MM.1S (cell line): ENCODE results near the gene PDIA4.
A peak's percentile ranks its signal among the peaks of the same experiment; 100 is the strongest.

Experiments
- DNase-seq: peaks from one replicate; pipeline ENCODE4 v3.0.0-alpha.2; 2015
- H2AFZ ChIP-seq: fragments of 300-600 bp; sonication (generic); 2 replicates; pipeline ENCODE4 v1.6.0; 2016; ENCODE audit warnings: antibody characterized with exemption, low read length
- H3F3A ChIP-seq: fragments of 300-600 bp; sonication (generic); 2 replicates; pipeline ENCODE4 v1.6.1; 2016; ENCODE audit warnings: mild to moderate bottlenecking, antibody characterized with exemption, low read length, moderate library complexity, mixed read lengths; ENCODE audit not compliant: insufficient read depth
- H3K27ac ChIP-seq: fragments of 300-600 bp; sonication (generic); 2 replicates; pipeline ENCODE4 v1.5.1; 2016; ENCODE audit warnings: mild to moderate bottlenecking, low read length
- H3K27me3 ChIP-seq: fragments of 300-600 bp; sonication (generic); replicated peaks from 2 replicates; pipeline ENCODE4 v1.6.0; 2016; ENCODE audit warnings: low read length; ENCODE audit not compliant: insufficient read depth
- H3K36me3 ChIP-seq: fragments of 300-600 bp; sonication (generic); replicated peaks from 2 replicates; pipeline ENCODE4 v1.6.1; 2016; ENCODE audit warnings: mild to moderate bottlenecking, low read length, mixed read lengths; ENCODE audit not compliant: insufficient read depth
- H3K4me1 ChIP-seq: fragments of 300-600 bp; sonication (generic); 2 replicates; pipeline ENCODE4 v1.6.1; 2016; ENCODE audit warnings: low read length, mixed read lengths
- H3K4me2 ChIP-seq: fragments of 300-600 bp; sonication (generic); 2 replicates; pipeline ENCODE4 v1.6.0; 2016; ENCODE audit warnings: low read depth, low read length
- H3K4me3 ChIP-seq: fragments of 300-600 bp; sonication (generic); 2 replicates; pipeline ENCODE4 v1.5.1; 2016; ENCODE audit warnings: low read length, mixed read lengths
- H3K79me2 ChIP-seq: fragments of 300-600 bp; sonication (generic); 2 replicates; pipeline ENCODE4 v1.6.1; 2016; ENCODE audit warnings: mixed run types, low read length, mixed read lengths
- H3K9ac ChIP-seq: fragments of 300-600 bp; sonication (generic); 2 replicates; pipeline ENCODE4 v1.6.1; 2016; ENCODE audit warnings: low read length, mixed read lengths
- H3K9me2 ChIP-seq: fragments of 300-600 bp; sonication (generic); replicated peaks from 2 replicates; pipeline ENCODE4 v1.6.1; 2016; ENCODE audit warnings: mild to moderate bottlenecking, low read length, mixed read lengths; ENCODE audit not compliant: insufficient read depth
- H3K9me3 ChIP-seq: fragments of 300-600 bp; sonication (generic); replicated peaks from 2 replicates; pipeline ENCODE4 v1.6.1; 2016; ENCODE audit warnings: mild to moderate bottlenecking, low read length, mixed read lengths; ENCODE audit not compliant: insufficient read depth
- H4K20me1 ChIP-seq: fragments of 300-600 bp; sonication (generic); 2 replicates; pipeline ENCODE4 v1.6.1; 2016; ENCODE audit warnings: mild to moderate bottlenecking, low read length, moderate library complexity, mixed read lengths; ENCODE audit not compliant: insufficient read depth
- CTCF ChIP-seq: fragments of 300-600 bp; sonication (generic); IDR thresholded peaks from 2 replicates; pipeline ENCODE4 v1.5.1; 2016; ENCODE audit warnings: antibody characterized with exemption, low read length, mixed read lengths
- EZH2 ChIP-seq: fragments of 300-600 bp; sonication (generic); optimal IDR thresholded peaks from 2 replicates; pipeline ENCODE3; 2017; ENCODE audit warnings: low read depth, mild to moderate bottlenecking, antibody characterized with exemption, low read length, mixed read lengths
- EZH2phosphoT487 ChIP-seq: fragments of 300-600 bp; sonication (generic); IDR thresholded peaks from 2 replicates; pipeline ENCODE4 v1.6.1; 2018; ENCODE audit warnings: antibody characterized with exemption, low read length

Gene PDIA4

DNA sequence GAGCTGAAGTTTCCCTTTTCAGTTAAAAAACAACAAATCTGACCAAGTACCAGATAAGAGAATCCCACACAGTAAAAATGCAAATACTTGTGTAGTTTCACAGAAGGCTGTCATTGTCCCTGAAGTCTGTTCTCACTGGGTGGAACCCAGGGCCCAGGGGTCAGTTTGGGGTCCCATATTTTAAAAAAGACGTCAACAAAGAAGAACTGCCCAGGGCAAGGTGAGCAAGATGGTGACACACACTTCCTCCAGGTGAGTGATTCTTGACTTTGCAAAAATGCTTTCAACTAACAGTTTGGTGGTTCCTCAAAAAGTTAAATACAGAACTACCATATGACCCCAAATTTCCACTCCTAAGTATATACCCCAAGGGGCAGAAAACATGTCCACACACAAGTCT lies 36.8 kb downstream of the PDIA4 start:
- no peaks in the 10 kb centered on the region for H3K36me3 ChIP-seq
- peaks cover 15% of the 10 kb centered on the region for H3K4me1 ChIP-seq
- no peaks in the 10 kb centered on the region for H3K79me2 ChIP-seq
- DNase-seq = no peak
- H3K9ac ChIP-seq = no peak overlapping the region
- TF ChIP-seq EZH2phosphoT487 (no peak), CTCF (no peak), EZH2 (no peak)
- peaks cover 11% of the 10 kb centered on the region for H3F3A ChIP-seq
- no peaks in the 10 kb centered on the region for H4K20me1 ChIP-seq
- no peak overlapping the region for H3K4me3 ChIP-seq
- H3K27me3 ChIP-seq = no peaks in the 10 kb centered on the region
- no peak overlapping the region for H3K4me2 ChIP-seq
- H3K9me2 ChIP-seq = no peaks in the 10 kb centered on the region
- no peak overlapping the region for H2AFZ ChIP-seq
- no peaks in the 10 kb centered on the region for H3K9me3 ChIP-seq
- no peak overlapping the region for H3K27ac ChIP-seq

- Histone ChIP-seq H3K4me2 (peak overlapping the region; percentile 93), H3K36me3 (no peaks in the 10 kb centered on the region), H3K9me2 (no peaks in the 10 kb centered on the region), H3K9me3 (no peaks in the 10 kb centered on the region), H3K4me1 (peaks cover 14% of the 10 kb centered on the region), H3K27ac (peak overlapping the region; percentile 63; the same call in 1 of the 2 replicates), H3K27me3 (no peaks in the 10 kb centered on the region), H3K9ac (peak overlapping the region; percentile 74), H3K4me3 (peak overlapping the region; percentile 93), H4K20me1 (no peaks in the 10 kb centered on the region), H3K79me2 (no peaks in the 10 kb centered on the region), H2AFZ (peak overlapping the region; percentile 96), H3F3A (peaks cover 29% of the 10 kb centered on the region)
- DNase-seq = peak; percentile 19
- no peak for TF ChIP-seq EZH2
- TF ChIP-seq EZH2phosphoT487 = no peak
- TF ChIP-seq CTCF = no peak
Measured at GRCh38 chr7:148987751-148988512, 40.4 kb downstream of the PDIA4 start.

DNA sequence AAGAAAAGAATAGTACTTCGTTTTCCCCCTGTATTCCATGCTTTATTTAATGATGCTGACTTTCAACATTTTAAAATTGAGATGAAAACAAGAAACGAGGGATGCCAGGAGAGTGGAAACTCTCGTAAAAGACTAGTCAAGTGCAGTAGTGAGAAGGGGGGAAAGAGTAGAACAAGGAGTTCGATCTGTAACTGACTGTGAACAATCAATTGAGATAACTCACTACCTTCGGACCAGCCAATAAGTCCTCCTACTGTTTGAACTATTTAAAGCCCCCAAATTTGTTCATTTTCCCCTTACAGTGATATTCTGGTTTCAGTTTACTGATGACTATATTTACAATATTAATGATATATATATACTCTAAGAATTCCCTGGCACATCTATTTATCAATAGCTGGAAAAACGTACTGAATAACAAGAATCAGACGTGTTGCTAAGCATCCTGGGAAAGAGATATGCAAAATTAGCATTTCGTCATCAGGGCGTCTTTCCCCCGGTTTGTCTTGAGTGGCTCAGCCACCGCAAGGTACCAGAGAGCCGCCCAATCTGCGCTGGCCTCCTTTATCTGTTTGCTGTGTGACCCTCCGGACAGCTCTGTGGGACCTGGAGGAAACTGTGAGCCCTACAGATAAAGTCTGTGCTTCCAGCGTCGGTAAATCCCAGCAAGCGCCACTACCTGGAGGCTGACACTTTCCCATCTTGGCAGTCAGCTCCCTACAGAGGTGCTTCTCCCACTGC lies 41.1 kb downstream of the PDIA4 start:
- DNase-seq = peak; percentile 97
- H3K79me2 ChIP-seq = no peaks in the 10 kb centered on the region
- no peaks in the 10 kb centered on the region for H3K9me3 ChIP-seq
- H3F3A ChIP-seq = peaks cover 35% of the 10 kb centered on the region
- peak overlapping the region; percentile 93 for H3K4me2 ChIP-seq
- no peaks in the 10 kb centered on the region for H3K36me3 ChIP-seq
- peak overlapping the region; percentile 74 for H3K9ac ChIP-seq
- H3K27me3 ChIP-seq = no peaks in the 10 kb centered on the region
- H2AFZ ChIP-seq = peak overlapping the region; percentile 96
- peak overlapping the region; percentile 63; the same call in 1 of the 2 replicates for H3K27ac ChIP-seq
- H3K4me1 ChIP-seq = peaks cover 14% of the 10 kb centered on the region
- no peaks in the 10 kb centered on the region for H4K20me1 ChIP-seq
- peak overlapping the region; percentile 93 for H3K4me3 ChIP-seq
- no peaks in the 10 kb centered on the region for H3K9me2 ChIP-seq
- TF ChIP-seq CTCF (no peak), EZH2 (no peak), EZH2phosphoT487 (no peak)
